C1 segment of cervical spinal cord (tissue), 14 donors: ENCODE measurements around the gene HAVCR1.
"Not testable (repeated sequence)": the region's sequence is repeated elsewhere in the genome, so short reads cannot be mapped to it uniquely, and the experiment has no call there.

Experiments
- DNase-seq, 14 donors: peaks; one replicate each; lab custom pipeline; 2025; lab: John Stamatoyannopoulos, UW

HAVCR1 gene

GRCh38 chr5:157059093-157059539 is at the start of gene HAVCR1:
Gene HAVCR1, minus strand, starts transcription at chr5:157059116. Its CDS starts 1,173 bp downstream, at chr5:157057943.
- DNase-seq, result no peak

GRCh38 chr5:157107508-157107907 is 48.6 kb upstream of the HAVCR1 start:
- no peak for DNase-seq

GRCh38 chr5:157106630-157107461 is 47.9 kb upstream of the HAVCR1 start:
- DNase-seq, result peak in 3 of 14 donors; percentile 0 to 12 (median 5)

- no peak for DNase-seq
Observed at GRCh38 chr5:157100140-157100679, 41.3 kb upstream of the HAVCR1 start.

- DNase-seq, result no peak
Observed at GRCh38 chr5:157088342-157088990, 29.6 kb upstream of the HAVCR1 start.

- no peak for DNase-seq
Observed at GRCh38 chr5:157086751-157087359, 27.9 kb upstream of the HAVCR1 start.

- DNase-seq, result no peak
Observed at GRCh38 chr5:157085930-157086329, 27.0 kb upstream of the HAVCR1 start.

GRCh38 chr5:157080286-157080685 is 21.4 kb upstream of the HAVCR1 start:
- no peak for DNase-seq

GRCh38 chr5:157076558-157076957 is 17.6 kb upstream of the HAVCR1 start:
- no peak for DNase-seq

GRCh38 chr5:157072508-157072907 is 13.6 kb upstream of the HAVCR1 start:
- no peak for DNase-seq

GRCh38 chr5:157069949-157070348 is 11.0 kb upstream of the HAVCR1 start:
- no peak for DNase-seq

GRCh38 chr5:157068785-157069184 is 9.9 kb upstream of the HAVCR1 start:
- no peak for DNase-seq

GRCh38 chr5:157068339-157068738 is 9.4 kb upstream of the HAVCR1 start:
- no peak for DNase-seq

GRCh38 chr5:157067005-157067404 is 8.1 kb upstream of the HAVCR1 start:
- DNase-seq, result no peak

- DNase-seq, result no peak
Observed at GRCh38 chr5:157066080-157066479, 7.2 kb upstream of the HAVCR1 start.

- no peak for DNase-seq
Observed at GRCh38 chr5:157063776-157064430, 5.0 kb upstream of the HAVCR1 start.

GRCh38 chr5:157059891-157060290 is 975 bp upstream of the HAVCR1 start:
- DNase-seq, result no peak

GRCh38 chr5:157057459-157058370 is 1.2 kb downstream of the HAVCR1 start:
- no peak for DNase-seq

GRCh38 chr5:157056848-157057247 is 2.1 kb downstream of the HAVCR1 start:
- not testable (repeated sequence) for DNase-seq

- no peak for DNase-seq
Observed at GRCh38 chr5:157051604-157052245, 7.2 kb downstream of the HAVCR1 start.
